ENCODE measurements around the gene IGDCC3.

IGDCC3 gene

GRCh38 chr15:65329288-65329983, 48.4 kb downstream of the IGDCC3 start:
- DNase-seq (ENCODE audit: low read depth in 2 of 3, low spot score in 1 of 3): no peak

DNA sequence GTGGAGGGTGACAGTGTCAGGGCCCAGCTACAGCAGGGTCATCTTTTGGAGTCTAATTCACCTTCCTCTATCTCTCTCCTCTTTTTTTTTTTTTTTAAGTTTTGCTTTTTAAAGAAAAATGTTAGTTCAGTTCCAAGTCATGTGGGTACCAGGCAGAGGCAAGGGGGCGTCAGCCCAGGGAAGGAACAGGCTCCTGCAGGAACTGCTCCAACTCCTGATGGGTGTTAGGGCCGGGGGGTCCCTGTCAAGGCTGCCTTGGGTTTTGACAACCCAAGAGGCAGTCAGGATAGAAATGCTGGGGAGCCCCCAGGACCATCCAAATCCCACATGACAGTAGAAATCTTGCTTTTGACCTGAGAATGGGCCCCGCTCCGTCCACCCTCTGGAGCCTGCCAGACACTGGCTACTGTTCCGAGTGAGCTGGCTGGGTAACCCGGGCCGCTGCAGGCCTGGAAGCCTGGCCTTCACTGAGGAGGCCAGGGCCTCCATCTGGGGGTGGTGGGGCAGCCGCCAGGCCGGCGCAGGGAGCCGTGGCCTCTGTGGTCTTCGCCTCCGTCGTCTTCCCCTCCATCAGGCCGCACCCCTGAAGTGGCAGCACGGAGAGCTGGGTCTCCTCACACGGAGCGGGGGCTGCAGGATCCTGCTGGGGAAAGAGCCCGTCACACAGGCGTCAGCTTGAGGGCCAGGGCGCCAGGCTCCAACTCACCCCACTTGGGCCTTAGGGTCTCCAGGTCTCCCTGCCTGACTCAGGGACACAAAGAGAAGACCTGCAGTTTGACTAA, 49.1 kb downstream of the IGDCC3 start:
- no peak for DNase-seq (ENCODE audit: low read depth in 2 of 3, low spot score in 1 of 3)

DNA sequence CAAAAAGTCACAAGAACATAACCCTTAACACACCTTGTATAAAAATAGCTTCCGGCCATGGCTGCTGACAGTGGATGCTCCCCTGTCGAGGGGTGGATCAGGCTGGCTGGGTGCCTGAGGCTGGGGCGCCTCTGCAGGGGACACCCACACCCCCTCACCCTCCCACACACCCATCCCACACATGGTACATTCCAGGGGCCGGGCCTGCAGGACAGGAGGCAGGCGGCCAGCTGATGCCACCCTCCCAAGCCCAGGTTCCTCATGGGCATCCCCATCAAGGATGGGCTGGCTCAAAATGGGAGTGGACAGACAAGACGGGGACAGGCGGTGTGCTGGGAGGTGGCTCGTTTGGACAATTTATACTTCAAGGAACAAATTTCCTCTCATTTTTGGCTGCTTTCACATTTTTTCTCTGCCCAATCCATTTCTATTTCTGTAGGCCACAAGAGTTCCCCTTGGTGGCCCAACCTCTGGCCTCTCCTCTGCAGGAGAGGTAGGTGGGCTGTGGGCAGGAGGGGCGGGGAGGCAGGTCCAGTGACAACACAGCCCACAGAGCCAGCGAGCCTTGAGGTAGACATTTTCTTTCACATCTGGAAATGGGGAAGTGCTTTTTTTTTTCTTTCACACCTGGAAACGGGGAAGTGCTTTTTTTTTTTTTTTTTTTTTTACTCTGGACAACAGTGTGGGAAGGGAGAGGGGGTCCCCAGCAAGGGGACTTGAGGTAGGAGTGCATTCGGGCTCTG, 50.0 kb downstream of the IGDCC3 start:
- DNase-seq (ENCODE audit: low read depth in 2 of 3, low spot score in 1 of 3): no peak

DNA sequence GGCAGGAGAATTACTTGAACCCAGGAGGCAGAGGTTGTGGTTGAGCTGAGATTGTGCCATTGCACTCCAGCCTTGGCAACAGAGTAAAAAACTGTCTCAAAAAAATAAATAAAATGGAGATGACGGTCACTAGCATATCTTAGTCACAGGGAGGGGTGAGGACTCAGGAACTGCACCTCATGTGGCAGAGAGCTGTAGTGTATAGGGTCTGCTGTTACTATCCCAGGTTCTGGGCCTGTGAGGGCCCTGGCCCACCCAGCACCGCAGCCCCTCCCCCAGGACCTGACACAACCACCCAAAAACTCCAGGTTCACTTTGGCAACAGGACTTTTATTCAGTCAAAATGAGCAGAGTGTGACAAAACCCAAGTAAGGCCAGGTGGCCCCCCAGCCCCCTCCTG, 51.0 kb downstream of the IGDCC3 start:
- no peak for DNase-seq (ENCODE audit: low read depth in 2 of 3, low spot score in 1 of 3)

GRCh38 chr15:65326117-65326526, 51.7 kb downstream of the IGDCC3 start:
- DNase-seq (ENCODE audit: low read depth in 2 of 3, low spot score in 1 of 3): no peak

- no peak for DNase-seq (ENCODE audit: low read depth in 2 of 3, low spot score in 1 of 3)
Measured at GRCh38 chr15:65323071-65323511, 54.7 kb downstream of the IGDCC3 start.

DNA sequence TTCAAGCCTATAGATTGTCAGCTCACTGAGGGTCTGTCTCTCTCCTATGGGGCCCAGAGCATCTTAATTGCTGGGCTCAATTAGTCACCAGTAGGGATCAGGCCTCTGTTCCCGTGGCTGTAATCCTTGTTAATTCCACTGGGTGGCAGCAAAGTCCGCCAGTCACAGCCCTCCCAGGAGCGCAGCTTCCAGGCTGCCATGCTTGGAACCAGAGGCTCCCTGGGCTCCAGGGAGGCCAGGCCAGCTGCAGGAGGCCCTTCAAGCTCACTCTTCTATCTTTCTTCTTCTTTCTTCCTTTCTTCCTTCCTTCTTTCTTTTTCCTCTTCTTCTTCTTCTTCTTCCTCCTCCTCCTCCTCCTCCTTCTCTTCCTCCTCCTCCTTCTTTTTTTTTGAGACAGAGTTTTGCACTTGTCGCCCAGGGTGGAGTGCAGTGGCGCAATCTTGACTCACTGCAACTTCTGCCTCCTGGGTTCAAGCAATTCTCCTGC, 58.9 kb downstream of the IGDCC3 start:
- DNase-seq (ENCODE audit: low read depth in 2 of 3, low spot score in 1 of 3): peak; percentile 53 to 83 (median 66)

GRCh38 chr15:65312400-65312916, 65.3 kb downstream of the IGDCC3 start:
- no peak for DNase-seq (ENCODE audit: low read depth in 2 of 3, low spot score in 1 of 3)

GRCh38 chr15:65311760-65312159, 66.0 kb downstream of the IGDCC3 start:
- no peak for DNase-seq (ENCODE audit: low read depth in 2 of 3, low spot score in 1 of 3)

DNA sequence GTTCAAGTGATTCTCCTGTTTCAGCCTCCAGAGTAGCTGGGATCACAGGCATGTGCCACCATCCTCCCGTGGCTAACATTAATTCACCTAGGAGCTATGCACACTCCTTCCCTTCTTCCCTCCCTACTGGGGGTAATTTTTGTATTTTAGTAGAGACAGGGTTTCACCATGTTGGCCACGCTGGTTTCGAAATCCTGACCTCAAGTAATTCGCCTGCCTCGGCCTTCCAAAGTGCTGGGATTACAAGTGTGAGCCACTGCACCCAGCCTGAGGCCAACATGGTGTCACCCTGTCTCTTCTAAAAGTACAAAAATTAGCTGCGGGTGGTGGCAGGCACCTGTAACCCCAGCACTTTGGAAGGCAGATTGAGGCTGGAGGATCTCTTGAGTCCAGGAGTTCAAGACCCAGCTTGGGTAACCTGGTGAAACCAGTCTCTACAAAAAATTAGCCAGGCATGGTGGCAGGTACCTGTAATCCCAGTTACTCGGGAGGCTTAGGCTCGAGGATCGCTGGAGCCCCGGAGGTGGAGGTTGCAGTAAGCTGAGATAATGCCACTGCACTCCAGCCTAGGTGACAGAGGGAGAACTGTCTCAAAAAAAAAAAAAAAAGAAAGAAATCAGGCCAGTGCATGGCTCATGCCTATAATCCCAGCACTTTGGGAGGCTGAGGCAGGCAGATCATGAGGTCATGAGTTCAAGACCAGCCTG, 67.2 kb downstream of the IGDCC3 start:
- no peak for DNase-seq (ENCODE audit: low read depth in 2 of 3, low spot score in 1 of 3)

DNA sequence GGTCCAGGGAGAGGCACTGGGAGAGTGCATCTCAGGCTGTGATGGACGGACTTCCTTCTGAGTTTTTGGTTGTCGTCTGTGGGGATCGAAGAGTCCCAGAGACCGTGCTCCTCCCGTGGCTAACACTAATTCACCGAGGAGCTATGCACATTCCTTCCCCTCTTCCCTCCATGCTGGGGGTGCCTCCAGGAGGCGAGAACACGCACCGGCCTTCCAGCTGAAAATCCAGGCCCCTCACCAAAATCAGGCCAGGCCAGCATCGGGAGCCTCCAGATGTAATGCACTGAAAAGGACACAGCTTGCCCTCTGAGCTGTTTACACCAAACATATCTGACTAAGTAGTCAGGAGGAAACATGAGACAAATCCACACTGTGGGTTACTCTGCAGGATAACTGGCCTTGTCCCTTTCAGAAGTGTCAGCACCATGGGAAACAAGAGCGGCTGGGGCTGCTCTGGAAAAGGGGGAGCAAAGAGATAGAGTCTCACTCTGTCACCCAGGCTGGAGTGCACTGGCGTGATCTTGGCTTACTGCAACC, 67.9 kb downstream of the IGDCC3 start:
- no peak for DNase-seq (ENCODE audit: low read depth in 2 of 3, low spot score in 1 of 3)

GRCh38 chr15:65307978-65308377, 69.8 kb downstream of the IGDCC3 start:
- DNase-seq (ENCODE audit: low read depth in 2 of 3, low spot score in 1 of 3): no peak

- no peak for DNase-seq (ENCODE audit: low read depth in 2 of 3, low spot score in 1 of 3)
Measured at GRCh38 chr15:65306551-65306950, 71.3 kb downstream of the IGDCC3 start.

DNA sequence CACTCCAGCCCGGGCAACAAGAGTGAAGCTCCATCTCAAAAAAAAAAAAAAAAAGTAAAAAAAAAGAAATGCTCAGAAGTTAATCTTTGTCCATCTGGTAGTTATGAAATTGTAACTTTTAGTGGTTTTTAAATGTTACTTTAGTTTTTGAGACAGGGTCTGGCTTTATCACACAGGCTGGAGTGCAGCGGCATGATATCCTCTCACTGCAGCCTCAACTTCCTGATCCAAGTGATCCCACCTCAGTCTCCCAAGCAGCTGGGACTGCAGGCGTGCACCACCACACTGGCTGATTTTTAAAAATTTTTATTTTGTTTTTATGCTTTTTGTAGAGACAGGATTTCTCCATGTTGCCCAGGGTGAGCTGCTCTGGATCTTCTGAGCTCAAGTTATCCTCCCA, 72.0 kb downstream of the IGDCC3 start:
- DNase-seq (ENCODE audit: low read depth in 2 of 3, low spot score in 1 of 3): no peak

GRCh38 chr15:65305150-65305758, 72.5 kb downstream of the IGDCC3 start:
- no peak for DNase-seq (ENCODE audit: low read depth in 2 of 3, low spot score in 1 of 3)

DNA sequence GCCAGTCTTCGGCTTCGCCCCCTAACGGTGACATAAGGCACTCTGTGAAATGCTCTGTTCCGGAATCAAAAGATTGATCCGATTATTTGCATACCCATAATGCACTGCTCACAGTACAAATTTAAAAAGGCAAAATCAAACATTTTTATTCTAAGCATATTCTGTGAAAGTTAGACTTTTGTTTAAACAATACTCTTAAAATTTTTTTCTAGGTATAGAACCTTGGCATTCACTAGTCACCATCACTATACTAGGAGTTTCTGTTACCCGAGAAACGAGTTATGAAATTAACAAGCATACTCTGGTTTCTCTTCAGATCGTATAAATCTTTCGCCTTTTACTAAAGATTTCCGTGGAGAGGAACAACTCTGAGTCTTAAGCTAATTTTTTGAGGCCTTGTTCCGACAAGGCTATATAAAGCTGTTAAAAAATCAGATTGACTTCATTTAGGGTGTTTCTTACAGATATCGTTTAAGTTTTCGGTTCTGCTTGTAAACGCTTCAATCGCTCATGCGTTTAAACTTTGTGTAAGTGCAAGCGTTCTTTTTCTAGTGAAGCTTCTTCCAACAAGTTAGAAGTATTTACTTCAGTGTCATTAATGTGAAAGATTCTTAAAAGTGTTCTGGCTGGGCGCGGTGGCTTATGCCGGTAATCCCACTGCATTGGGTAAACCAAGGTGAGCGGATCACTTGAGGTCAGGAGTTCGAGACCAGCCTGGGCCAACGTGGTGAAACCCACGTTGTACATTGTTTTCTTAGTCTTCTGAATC, 73.2 kb downstream of the IGDCC3 start, which contains the start of gene RNU5B-1:
TSS of gene RNU5B-1 (plus strand) at position 297 of the 769 bp plus-strand sequence.
- peak; percentile 78 to 86 (median 81) for DNase-seq (ENCODE audit: low read depth in 2 of 3, low spot score in 1 of 3)

- DNase-seq (ENCODE audit: low read depth in 2 of 3, low spot score in 1 of 3): no peak
Measured at GRCh38 chr15:65303687-65304380, 74.0 kb downstream of the IGDCC3 start.

DNA sequence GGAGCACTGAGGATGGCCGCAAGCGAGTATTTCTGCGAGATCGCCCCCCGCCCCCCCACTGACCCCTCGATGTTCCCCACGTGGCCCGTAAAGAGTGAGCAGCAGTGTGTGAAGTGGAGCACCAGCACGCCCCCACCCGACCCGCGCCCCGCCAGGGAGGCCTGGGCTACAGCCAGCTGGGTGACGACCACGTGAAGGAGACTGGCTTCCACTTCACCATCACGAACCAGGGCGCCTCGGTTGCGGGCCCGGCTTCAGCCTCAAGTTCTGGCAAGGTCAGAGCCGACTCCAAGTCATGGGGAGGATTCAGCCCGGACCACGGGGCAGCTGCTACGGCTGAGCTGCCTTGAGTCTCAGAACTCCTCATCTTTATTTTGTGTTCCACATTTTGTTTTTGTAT, 75.7 kb downstream of the IGDCC3 start:
- DNase-seq (ENCODE audit: low read depth in 2 of 3, low spot score in 1 of 3): no peak

Measured in stimulated activated CD4-positive, alpha-beta T cell treated with anti-CD3 and anti-CD28 coated beads, Interleukin-12 subunit alpha, Interleukin-12 subunit beta, amount 100 ng/mL, for 48 hours (primary cell).